NCI-H146 treated with DMSO at 0.1 percent for 48 hours (cell line): Measurements from ENCODE around the gene AXIN1.
"Not testable (repeated sequence)": the region's sequence is repeated elsewhere in the genome, so short reads cannot be mapped to it uniquely, and the experiment has no call there.

ENCODE experiments used
- DNase-seq: peaks from one replicate; lab custom pipeline; 2025; ENCODE audit not compliant: unreplicated experiment; lab: John Stamatoyannopoulos, UW

AXIN1 gene

GRCh38 chr16:268141-269053, 84.1 kb downstream of the AXIN1 start:
- DNase-seq = no peak

DNA sequence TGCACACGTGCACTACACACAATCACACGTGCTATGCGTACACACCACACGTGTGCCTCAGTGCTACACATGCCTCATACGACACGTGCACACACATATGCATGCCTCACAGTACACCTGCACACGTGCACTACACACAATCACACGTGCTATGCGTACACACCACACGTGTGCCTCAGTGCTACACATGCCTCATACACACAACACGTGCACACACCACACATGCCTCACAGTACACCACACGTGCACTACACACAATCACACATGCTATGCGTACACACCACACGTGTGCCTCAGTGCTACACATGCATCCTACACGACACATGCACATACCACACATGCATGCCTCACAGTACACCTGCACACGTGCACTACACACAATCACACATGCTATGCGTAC, 85.0 kb downstream of the AXIN1 start:
- not testable (repeated sequence) for DNase-seq

- DNase-seq = no peak
Observed at GRCh38 chr16:266258-267164, 86.0 kb downstream of the AXIN1 start.

DNA sequence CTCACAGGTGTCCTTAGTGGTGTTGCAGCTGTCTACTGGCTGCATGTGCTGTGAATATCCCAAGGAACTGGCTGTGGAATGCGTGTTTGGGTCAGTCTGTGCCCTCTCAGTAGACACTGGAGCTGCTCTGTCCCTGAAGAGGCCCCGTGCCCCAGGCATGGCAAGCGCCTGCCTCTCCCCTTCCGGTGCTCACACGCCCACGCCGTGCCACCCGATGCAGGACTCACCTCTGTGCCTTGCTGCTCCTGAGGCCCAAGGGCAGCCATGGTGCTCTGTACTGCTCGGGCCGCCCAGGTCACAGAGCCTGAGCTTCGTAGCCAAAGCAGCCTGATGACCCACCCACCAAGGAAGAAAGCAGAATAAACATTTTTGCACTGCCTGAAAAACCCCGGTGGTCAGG, 86.8 kb downstream of the AXIN1 start:
- DNase-seq = no peak

DNA sequence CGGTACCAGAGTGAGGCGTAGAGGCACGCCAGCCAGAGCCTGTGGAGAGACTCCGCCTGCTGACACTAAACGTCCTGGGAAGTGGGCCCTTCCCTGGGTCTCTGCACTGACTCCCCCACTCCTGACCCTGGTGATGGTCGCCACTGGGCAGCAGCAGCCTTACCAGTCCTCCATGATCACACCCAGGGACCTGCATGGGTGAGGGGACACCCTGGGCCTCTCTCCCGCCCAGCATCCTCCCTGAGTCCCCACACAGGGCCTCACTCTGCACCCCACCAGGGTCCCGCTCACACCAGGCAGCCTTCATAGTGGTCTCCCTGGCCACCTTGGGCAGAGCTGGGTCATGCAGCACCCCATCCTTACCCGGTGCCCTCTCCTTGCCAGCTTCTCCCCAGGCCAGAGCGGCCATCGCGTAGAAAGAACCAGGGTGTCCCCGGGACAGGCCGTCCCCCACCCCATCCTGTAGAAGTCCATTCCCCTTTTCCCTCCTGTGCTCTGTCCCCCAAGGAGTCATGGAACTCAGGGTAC, 87.5 kb downstream of the AXIN1 start:
- DNase-seq = no peak

GRCh38 chr16:264440-264951, 88.0 kb downstream of the AXIN1 start:
- no peak for DNase-seq

DNA sequence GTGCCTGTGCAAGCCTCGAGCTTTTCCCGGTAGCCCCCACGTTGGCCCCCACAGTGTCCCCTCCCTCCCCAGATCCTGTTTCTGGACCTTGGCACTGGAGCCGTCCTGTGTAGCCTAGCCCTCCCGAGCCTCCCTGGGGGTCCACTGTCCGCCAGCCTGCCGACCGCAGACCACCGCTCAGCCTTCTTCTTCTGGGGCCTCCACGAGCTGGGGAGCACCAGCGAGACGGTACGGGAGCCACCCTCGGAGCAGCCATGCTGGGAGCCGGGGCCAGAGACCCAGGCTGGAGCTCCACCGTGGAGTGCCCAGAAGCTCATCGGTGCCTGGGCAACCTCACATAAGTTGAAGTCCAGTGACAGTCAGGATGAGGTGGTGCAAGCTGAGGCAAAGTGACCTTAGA, 88.6 kb downstream of the AXIN1 start:
- DNase-seq = no peak

GRCh38 chr16:263182-263774, 89.2 kb downstream of the AXIN1 start:
- no peak for DNase-seq

GRCh38 chr16:262121-262745, 90.3 kb downstream of the AXIN1 start:
- DNase-seq = no peak

DNA sequence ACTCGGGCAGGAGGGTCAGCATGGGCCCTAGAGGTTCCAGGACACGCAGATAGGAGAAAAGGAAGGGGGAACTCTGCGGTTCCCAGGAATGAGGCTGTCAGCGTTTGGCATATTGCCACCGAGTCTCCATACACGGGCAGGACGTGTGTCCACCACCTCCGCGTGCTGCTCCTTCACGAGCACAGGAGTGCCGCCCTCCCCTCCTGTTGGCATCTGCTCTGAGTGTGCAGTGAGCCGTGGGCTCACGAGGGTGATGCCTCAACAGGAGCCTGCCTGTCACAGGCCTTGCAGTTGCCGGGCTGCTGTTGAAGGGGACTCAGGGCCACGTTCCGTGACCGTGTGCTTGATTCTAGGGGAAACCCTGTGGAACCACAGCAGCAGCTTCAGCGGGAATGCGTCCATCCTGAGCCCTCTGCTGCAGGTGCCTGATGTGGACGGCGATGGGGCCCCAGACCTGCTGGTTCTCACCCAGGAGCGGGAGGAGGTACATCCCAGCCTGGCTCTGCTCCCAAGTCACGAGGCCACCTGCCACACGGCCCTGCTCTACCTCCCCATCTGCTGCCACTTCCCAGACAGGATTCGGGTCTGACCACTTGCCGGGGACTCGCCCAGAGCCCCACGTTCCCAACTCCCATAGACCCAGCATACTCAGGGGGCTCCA, 91.4 kb downstream of the AXIN1 start:
- no peak for DNase-seq

GRCh38 chr16:260326-260725, 92.2 kb downstream of the AXIN1 start:
- no peak for DNase-seq

DNA sequence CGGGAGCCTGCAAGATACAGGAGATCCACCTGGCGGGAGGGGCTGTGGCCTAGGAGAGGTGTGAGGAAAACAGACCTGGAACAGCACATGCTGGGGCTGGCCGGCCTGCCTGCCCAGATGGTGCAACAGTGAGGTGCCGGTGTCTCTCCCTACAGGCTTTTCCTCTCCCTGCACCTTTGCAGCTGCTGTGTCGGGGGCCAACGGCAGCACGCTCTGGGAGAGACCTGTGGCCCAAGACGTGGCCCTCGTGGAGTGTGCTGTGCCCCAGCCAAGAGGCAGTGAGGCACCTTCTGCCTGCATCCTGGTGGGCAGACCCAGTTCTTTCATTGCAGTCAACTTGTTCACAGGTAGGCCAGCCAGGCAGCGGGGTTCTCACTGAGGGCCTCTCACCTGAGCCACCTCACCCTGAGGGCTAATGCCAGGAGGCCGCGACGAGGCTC, 92.7 kb downstream of the AXIN1 start:
- no peak for DNase-seq

DNA sequence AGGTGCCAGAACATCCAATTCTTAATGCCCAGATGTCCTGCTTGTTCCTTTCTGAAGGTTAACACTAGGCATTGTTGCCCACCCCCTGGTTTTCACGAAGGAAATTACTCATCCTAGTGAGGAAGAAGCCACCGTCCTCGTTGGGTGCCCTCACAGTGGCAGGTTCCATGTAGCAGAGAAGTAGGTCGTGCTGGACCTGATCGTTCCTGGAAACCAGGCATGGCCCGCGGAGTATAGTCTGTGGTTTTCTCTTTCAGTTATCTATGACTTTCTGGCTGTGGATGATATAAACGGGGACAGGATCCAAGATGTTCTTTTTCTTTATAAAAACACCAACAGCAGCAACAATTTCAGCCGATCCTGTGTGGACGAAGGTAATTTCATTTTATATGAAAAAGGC, 93.3 kb downstream of the AXIN1 start:
- DNase-seq = no peak

DNA sequence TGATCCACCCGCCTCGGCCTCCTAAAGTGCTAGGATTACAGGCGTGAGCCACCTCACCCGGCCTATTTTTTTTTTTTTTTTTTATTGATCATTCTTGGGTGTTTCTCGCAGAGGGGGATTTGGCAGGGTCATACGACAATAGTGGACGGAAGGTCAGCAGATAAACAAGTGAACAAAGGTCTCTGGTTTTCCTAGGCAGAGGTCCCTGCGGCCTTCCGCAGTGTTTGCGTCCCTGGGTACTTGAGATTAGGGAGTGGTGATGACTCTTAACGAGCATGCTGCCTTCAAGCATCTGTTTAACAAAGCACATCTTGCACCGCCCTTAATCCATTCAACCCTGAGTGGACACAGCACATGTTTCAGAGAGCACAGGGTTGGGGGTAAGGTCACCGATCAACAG, 94.4 kb downstream of the AXIN1 start:
- DNase-seq = not testable (repeated sequence)

DNA sequence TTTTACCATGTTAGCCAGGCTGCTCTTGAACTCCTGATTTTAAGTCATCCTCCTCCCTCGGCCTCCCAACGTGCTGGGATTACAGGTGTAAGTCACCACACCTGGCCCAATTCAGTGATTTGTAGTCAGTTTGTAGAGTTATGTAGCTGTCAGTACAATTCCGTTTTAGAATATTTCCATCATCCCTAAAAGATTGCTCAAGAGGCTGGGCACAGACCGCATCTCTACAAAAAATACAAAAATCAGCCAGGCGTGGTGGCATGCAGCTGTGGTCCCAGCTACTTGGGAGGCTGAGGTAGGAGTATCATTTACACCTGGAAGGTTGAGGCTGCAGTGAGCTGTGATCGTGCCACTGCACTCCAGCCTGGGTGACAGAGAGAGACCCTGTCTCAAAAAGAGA, 97.3 kb downstream of the AXIN1 start:
- no peak for DNase-seq

DNA sequence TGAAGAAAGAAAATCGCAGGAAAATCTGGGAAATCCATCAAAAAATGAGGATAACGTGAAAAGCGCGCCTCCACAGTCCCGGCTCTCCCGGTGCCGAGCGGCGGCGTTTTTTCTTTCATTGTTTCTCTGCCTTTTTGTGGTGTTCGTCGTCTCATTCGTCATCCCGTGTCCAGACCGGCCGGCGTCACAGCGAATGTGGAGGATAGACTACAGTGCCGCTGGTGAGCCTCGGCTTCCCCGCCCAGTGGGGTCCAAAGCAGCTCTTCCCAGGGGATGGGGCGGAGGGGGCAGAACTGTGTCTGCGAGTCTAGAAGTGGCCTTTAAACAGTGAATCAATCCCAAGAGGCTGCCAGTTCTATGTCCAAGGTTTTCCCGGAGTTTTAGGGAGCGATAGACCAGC, 98.1 kb downstream of the AXIN1 start:
- no peak for DNase-seq

GRCh38 chr16:253833-254232, 98.7 kb downstream of the AXIN1 start:
- no peak for DNase-seq

DNA sequence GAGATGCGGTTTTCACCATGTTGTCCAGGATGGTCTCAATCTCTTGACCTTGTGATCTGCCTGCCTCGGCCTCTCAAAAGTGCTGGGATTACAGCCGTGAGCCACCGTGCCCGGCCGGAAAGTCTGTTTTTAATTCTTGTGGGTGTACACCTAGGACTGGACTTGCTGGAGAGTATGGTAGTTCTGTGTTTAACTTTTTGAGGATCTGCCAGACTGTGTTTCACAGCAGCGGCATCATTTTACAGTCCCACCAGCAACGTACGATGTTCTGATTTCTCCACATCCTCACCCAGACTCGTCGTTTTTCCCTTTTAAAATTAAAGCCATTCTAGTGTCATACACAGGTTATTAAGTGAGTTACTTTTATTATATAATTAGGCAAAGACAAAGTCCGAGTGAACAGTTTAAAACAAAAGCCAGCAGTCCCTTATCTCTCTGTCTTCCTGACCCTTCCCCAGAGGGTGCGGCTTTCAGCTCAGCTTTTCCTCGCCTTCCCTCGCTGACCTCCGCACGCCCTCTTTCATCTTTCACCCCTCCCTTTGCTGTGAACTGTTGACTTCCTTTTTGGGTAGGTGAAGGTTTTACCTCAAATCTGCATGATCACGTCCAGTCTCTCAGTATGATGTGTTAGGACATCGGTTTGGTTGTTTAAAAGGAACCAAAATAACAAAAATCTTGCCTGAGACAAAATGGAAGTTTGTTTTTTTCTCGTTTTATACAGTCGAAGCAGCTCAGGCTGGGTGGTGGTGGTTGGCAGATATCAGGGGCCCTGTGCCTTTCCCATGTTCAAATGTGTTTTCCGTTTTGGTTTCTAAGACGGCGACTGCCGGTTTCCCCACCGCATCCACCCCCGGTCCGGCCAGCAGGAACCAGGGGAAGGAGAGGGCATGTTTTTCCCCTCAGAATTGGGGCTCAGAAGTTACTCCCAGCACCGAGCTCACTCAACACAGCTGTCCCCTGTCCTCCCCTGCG, 99.9 kb downstream of the AXIN1 start:
- DNase-seq = no peak

DNA sequence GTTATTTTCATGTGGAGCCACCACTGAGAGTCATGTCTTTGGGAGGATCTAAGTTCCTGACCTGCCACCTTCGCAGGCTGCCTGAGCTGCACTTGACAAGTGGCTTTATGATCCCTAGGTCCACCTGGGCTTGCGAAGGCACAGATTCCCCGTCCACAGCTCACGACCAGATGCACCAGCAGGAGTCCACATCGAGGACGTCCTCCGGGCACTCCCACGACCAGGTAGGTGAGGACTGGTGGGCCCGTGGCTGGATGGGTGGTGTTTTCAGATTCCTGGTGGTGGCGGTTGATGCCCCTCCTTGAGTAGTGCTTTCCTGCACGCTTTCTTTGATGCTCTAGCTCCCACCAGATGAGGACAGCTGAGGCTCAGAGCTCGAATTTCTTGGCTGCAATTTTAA, 103.1 kb downstream of the AXIN1 start:
- no peak for DNase-seq
